HEK293 (cell line): Measurements from ENCODE around the gene PCNX4.

Experiments used
- CTCF ChIP-seq: fragments of 450-650 bp; formaldehyde crosslinking; IDR thresholded peaks from 2 replicates; pipeline ENCODE4 v1.5.1; 2016; ENCODE audit warnings: missing biosample characterization, missing genetic modification characterization
- KLF9 ChIP-seq: fragments of 450-650 bp; formaldehyde crosslinking; IDR thresholded peaks from 2 replicates; pipeline ENCODE4 v1.5.1; 2016; ENCODE audit warnings: missing biosample characterization, missing genetic modification characterization, low read depth
- MEIS1 ChIP-seq: sonication (generic); formaldehyde crosslinking; IDR thresholded peaks from 2 replicates; pipeline ENCODE4 v1.8.1; 2022; ENCODE audit warnings: missing genetic modification reagents, mild to moderate bottlenecking, borderline replicate concordance
- PBX3 ChIP-seq: sonication (generic); formaldehyde crosslinking; IDR thresholded peaks from 2 replicates; pipeline ENCODE4 v1.8.1; 2022; ENCODE audit warnings: mild to moderate bottlenecking, moderate library complexity, missing genetic modification reagents
- SP2 ChIP-seq: fragments of 450-650 bp; formaldehyde crosslinking; IDR thresholded peaks from 2 replicates; pipeline ENCODE4 v1.5.1; 2016; ENCODE audit warnings: missing biosample characterization, missing genetic modification characterization
- ZBTB26 ChIP-seq: fragments of 450-650 bp; formaldehyde crosslinking; optimal IDR thresholded peaks from 2 replicates; pipeline ENCODE3; 2016; ENCODE audit warnings: missing biosample characterization, mild to moderate bottlenecking, missing genetic modification characterization
- ZNF140 ChIP-seq: fragments of 450-650 bp; formaldehyde crosslinking; IDR thresholded peaks from 2 replicates; pipeline ENCODE4 v1.5.1; 2016; ENCODE audit warnings: missing biosample characterization, missing genetic modification characterization
- ZNF16 ChIP-seq: fragments of 450-650 bp; formaldehyde crosslinking; IDR thresholded peaks from 2 replicates; pipeline ENCODE4 v1.5.1; 2016; ENCODE audit warnings: low read depth, missing biosample characterization, missing genetic modification characterization
- ZNF514 ChIP-seq: fragments of 450-650 bp; formaldehyde crosslinking; IDR thresholded peaks from 2 replicates; pipeline ENCODE4 v1.5.1; 2016; ENCODE audit warnings: missing biosample characterization, missing genetic modification characterization

- TF ChIP-seq CTCF (tag by site-specific recombination) (no peak), ZNF140 (tag by site-specific recombination) (no peak), ZBTB26 (no peak), ZNF514 (no peak), MEIS1 (CRISPR knock-in tag) (no peak), PBX3 (CRISPR knock-in tag) (no peak), ZNF16 (tag by site-specific recombination) (no peak), KLF9 (tag by site-specific recombination) (no peak), SP2 (tag by site-specific recombination) (no peak)
These were observed 112.5 kb downstream of the PCNX4 start for GRCh38 chr14:60204104-60204842.
